ENCODE measurements around the gene MYOCD.

MYOCD gene

GRCh38 chr17:12765548-12765947 lies 99.9 kb downstream of the MYOCD start:
- no peak for DNase-seq (ENCODE audit: low read depth)

- DNase-seq (ENCODE audit: low read depth), result no peak
These were observed 102.6 kb downstream of the MYOCD start for GRCh38 chr17:12768255-12768654.

GRCh38 chr17:12769981-12770380 lies 104.3 kb downstream of the MYOCD start:
- DNase-seq (ENCODE audit: low read depth), result no peak

- no peak for DNase-seq (ENCODE audit: low read depth)
These were observed 107.5 kb downstream of the MYOCD start for GRCh38 chr17:12773153-12773552.

- DNase-seq (ENCODE audit: low read depth), result no peak
These were observed 123.4 kb downstream of the MYOCD start for GRCh38 chr17:12789075-12789480.

GRCh38 chr17:12789481-12790248 lies 124.0 kb downstream of the MYOCD start, which contains the start of gene ARHGAP44:
ARHGAP44 (plus strand) TSS chr17:12789498; CDS start chr17:12789839, 341 bp downstream.
- DNase-seq (ENCODE audit: low read depth), result no peak

- no peak for DNase-seq (ENCODE audit: low read depth)
These were observed 124.8 kb downstream of the MYOCD start for GRCh38 chr17:12790249-12791106.

GRCh38 chr17:12794919-12795532 lies 129.3 kb downstream of the MYOCD start:
- no peak for DNase-seq (ENCODE audit: low read depth)

- DNase-seq (ENCODE audit: low read depth), result no peak
These were observed 135.2 kb downstream of the MYOCD start for GRCh38 chr17:12800855-12801365.

- no peak for DNase-seq (ENCODE audit: low read depth)
These were observed 140.9 kb downstream of the MYOCD start for GRCh38 chr17:12806630-12807029.

GRCh38 chr17:12808723-12809122 lies 143.0 kb downstream of the MYOCD start:
- no peak for DNase-seq (ENCODE audit: low read depth)

- DNase-seq (ENCODE audit: low read depth), result no peak
These were observed 147.2 kb downstream of the MYOCD start for GRCh38 chr17:12812877-12813276.

- DNase-seq (ENCODE audit: low read depth), result no peak
These were observed 148.0 kb downstream of the MYOCD start for GRCh38 chr17:12813664-12814063.

GRCh38 chr17:12814718-12815117 lies 149.0 kb downstream of the MYOCD start:
- no peak for DNase-seq (ENCODE audit: low read depth)

GRCh38 chr17:12815642-12816141 lies 150.0 kb downstream of the MYOCD start:
- DNase-seq (ENCODE audit: low read depth), result no peak

Data from stimulated activated CD4-positive, alpha-beta T cell treated with anti-CD3 and anti-CD28 coated beads, Interleukin-2, amount 100 ng/mL, for 4 hours (primary cell).